K562 (cell line): ENCODE results near the gene ABHD4. TPM values are rescaled to one million over a fixed set of nuclear protein-coding genes. Genes with fewer than 3 reads are reported as not detected.

ENCODE experiments used
- BRD9 ChIP-seq: fragments of 450-650 bp; IDR thresholded peaks from 2 replicates; pipeline ENCODE4 v1.6.1; 2018; ENCODE audit warnings: low read depth; ENCODE audit not compliant: partially characterized antibody
- DPF2 ChIP-seq: fragments of 450-650 bp; IDR thresholded peaks from 2 replicates; pipeline ENCODE4 v1.6.1; 2016
- E2F3 ChIP-seq: fragments of 250-450 bp; sonication (Bioruptor Pico); IDR thresholded peaks from 2 replicates; pipeline ENCODE4 v1.4.0; 2020; ENCODE audit warnings: mild to moderate bottlenecking
- ETV6 ChIP-seq, 3 experiments: fragments of 150-350 bp in 1 of 3; sonication (generic) in 1 of 3; formaldehyde crosslinking in 1 of 3; IDR thresholded peaks; 2 replicates each; pipeline versions ENCODE4 v1.6.1 to v1.8.0; 2014 to 2022; ENCODE audit warnings: borderline replicate concordance in 2 of 3, low read depth in 2 of 3, antibody characterized with exemption in 1 of 3, low read length in 1 of 3, mild to moderate bottlenecking in 1 of 3, missing genetic modification reagents in 1 of 3
- HMBOX1 ChIP-seq: sonication (generic); IDR thresholded peaks from 2 replicates; pipeline ENCODE4 v1.6.1; 2016
- HNRNPUL1 ChIP-seq: fragments of 200-400 bp; formaldehyde crosslinking; IDR thresholded peaks from 2 replicates; pipeline ENCODE4 v1.6.1; 2017; ENCODE audit warnings: low read length
- JUNB ChIP-seq: fragments of 450-650 bp; formaldehyde crosslinking; conservative IDR thresholded peaks from 2 replicates; pipeline ENCODE4 v1.4.0; 2020; ENCODE audit warnings: mild to moderate bottlenecking
- LEF1 ChIP-seq: fragments of 450-650 bp; IDR thresholded peaks from 2 replicates; pipeline ENCODE4 v1.6.1; 2016; ENCODE audit warnings: mild to moderate bottlenecking
- MECOM ChIP-seq: fragments of 250-450 bp; sonication (Bioruptor Pico); IDR thresholded peaks from 2 replicates; pipeline ENCODE4 v1.8.0; 2022; ENCODE audit warnings: inconsistent platforms
- NCOA2 ChIP-seq, 2 experiments: fragments of 450-650 bp; IDR thresholded peaks; 2 replicates each; pipeline ENCODE4 v1.6.1; 2018; ENCODE audit warnings: mild to moderate bottlenecking in 2 of 2, moderate library complexity in 1 of 2; ENCODE audit not compliant: partially characterized antibody in 2 of 2
- POLR2B ChIP-seq: fragments of 450-650 bp; IDR thresholded peaks from 2 replicates; pipeline ENCODE4 v1.6.1; 2018; ENCODE audit warnings: low read depth; ENCODE audit not compliant: partially characterized antibody
- PURB ChIP-seq: sonication (generic); formaldehyde crosslinking; IDR thresholded peaks from 2 replicates; pipeline ENCODE4 v1.9.0; 2021; ENCODE audit warnings: low read depth, mild to moderate bottlenecking, missing genetic modification reagents
- RBM22 ChIP-seq: fragments of 200-400 bp; formaldehyde crosslinking; IDR thresholded peaks from 2 replicates; pipeline ENCODE4 v1.6.1; 2018; ENCODE audit warnings: low read length, low read depth; ENCODE audit not compliant: poor library complexity, severe bottlenecking
- TGIF2 ChIP-seq: sonication (generic); formaldehyde crosslinking; IDR thresholded peaks from 2 replicates; pipeline ENCODE4 v1.8.1; 2022; ENCODE audit warnings: mild to moderate bottlenecking, missing genetic modification reagents, moderate library complexity
- ZNF263 ChIP-seq: sonication (generic); formaldehyde crosslinking; IDR thresholded peaks from 2 replicates; pipeline ENCODE4 v1.8.0; 2022; ENCODE audit warnings: mild to moderate bottlenecking, missing genetic modification reagents, borderline replicate concordance
- ZNF316 ChIP-seq: fragments of 450-650 bp; IDR thresholded peaks from 2 replicates; pipeline ENCODE4 v1.6.1; 2016
- ZNF395 ChIP-seq: fragments of 200-800 bp; sonication (Bioruptor generic); IDR thresholded peaks from 2 replicates; pipeline ENCODE4 v1.6.1; 2017; ENCODE audit warnings: missing genetic modification characterization, missing compliant biosample characterization
- polyA plus RNA-seq, 8 experiments: library from polyadenylated mRNA; depleted of rRNA in 4 of 8; stranded (reverse) in 5 of 8; unstranded in 3 of 8; fragments of >200 nt; fragmentation: Nextera tagmentation in 2 of 8; fragmentation: Illumina TruSeq in 1 of 8; extraction: Ambion mirVana in 2 of 8; extraction: Trizol in 1 of 8; gene quantifications; 2 replicates each; pipeline versions ENCODE4 v1.2.1 to v1.2.3, GENCODE V29; 2011 to 2014; ENCODE audit warnings: inconsistent platforms in 1 of 8, missing spikeins in 1 of 8
- total RNA-seq, 7 experiments: library from RNA; depleted of rRNA in 6 of 7; stranded (reverse); fragments of >200 nt in 6 of 7; fragmentation: Illumina TruSeq in 2 of 7; extraction: Trizol in 2 of 7; gene quantifications; 2 replicates each; pipeline versions ENCODE4 v1.2.1 to v1.2.3, GENCODE V29; 2011 to 2021; ENCODE audit warnings: low replicate concordance in 1 of 7
- TF ChIP-seq, protein P1 (sequence below): sonication (generic); formaldehyde crosslinking; IDR thresholded peaks from 2 replicates; pipeline ENCODE4 v1.8.0; 2023; ENCODE audit warnings: mild to moderate bottlenecking, missing genetic modification reagents
- TF ChIP-seq, protein P2 (sequence below): fragments of 250-450 bp; sonication (Bioruptor Pico); IDR thresholded peaks from 2 replicates; pipeline ENCODE4 v1.4.0; 2020; ENCODE audit warnings: mild to moderate bottlenecking
- TF ChIP-seq, protein P3 (sequence below): sonication (generic); formaldehyde crosslinking; IDR thresholded peaks from 2 replicates; pipeline ENCODE4 v1.8.1; 2023; ENCODE audit warnings: missing genetic modification reagents, mild to moderate bottlenecking, borderline replicate concordance

The ABHD4 gene
- total and polyA plus RNA-seq, 9 of the 15 experiments (the other 6 are each of a cell fraction or from before 2014, with no cell fraction given): 3.6 to 12.0 (median 7.2) TPM

- no peak for TF ChIP-seq LEF1
- TF ChIP-seq ZNF395 (CRISPR knock-in tag): no peak
- no peak for TF ChIP-seq HNRNPUL1
- TF ChIP-seq ETV6 (IDR thresholded peaks at IDR 0.05; ENCODE audit: borderline replicate concordance in 1 of 2, low read depth in 2 of 2, low read length in 1 of 2): no peak
- TF ChIP-seq ETV6 (CRISPR knock-in tag; IDR thresholded peaks at IDR 0.05; ENCODE audit: borderline replicate concordance): no peak
- no peak for TF ChIP-seq BRD9
- TF ChIP-seq MECOM (CRISPR knock-in tag): no peak
- peak; percentile 79 for TF ChIP-seq ZNF316
- TF ChIP-seq HMBOX1: 0 out of 2 replicates have a peak, but pooled peaks have one; percentile 29
- TF ChIP-seq, protein P1, sequence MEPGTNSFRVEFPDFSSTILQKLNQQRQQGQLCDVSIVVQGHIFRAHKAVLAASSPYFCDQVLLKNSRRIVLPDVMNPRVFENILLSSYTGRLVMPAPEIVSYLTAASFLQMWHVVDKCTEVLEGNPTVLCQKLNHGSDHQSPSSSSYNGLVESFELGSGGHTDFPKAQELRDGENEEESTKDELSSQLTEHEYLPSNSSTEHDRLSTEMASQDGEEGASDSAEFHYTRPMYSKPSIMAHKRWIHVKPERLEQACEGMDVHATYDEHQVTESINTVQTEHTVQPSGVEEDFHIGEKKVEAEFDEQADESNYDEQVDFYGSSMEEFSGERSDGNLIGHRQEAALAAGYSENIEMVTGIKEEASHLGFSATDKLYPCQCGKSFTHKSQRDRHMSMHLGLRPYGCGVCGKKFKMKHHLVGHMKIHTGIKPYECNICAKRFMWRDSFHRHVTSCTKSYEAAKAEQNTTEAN (CRISPR knock-in tag): no peak
- no peak for TF ChIP-seq E2F3 (CRISPR knock-in tag)
- TF ChIP-seq, protein P2, sequence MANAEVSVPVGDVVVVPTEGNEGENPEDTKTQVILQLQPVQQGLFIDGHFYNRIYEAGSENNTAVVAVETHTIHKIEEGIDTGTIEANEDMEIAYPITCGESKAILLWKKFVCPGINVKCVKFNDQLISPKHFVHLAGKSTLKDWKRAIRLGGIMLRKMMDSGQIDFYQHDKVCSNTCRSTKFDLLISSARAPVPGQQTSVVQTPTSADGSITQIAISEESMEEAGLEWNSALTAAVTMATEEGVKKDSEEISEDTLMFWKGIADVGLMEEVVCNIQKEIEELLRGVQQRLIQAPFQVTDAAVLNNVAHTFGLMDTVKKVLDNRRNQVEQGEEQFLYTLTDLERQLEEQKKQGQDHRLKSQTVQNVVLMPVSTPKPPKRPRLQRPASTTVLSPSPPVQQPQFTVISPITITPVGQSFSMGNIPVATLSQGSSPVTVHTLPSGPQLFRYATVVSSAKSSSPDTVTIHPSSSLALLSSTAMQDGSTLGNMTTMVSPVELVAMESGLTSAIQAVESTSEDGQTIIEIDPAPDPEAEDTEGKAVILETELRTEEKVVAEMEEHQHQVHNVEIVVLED (CRISPR knock-in tag): no peak
- TF ChIP-seq NCOA2 (IDR thresholded peaks at IDR 0.05; ENCODE audit: partially characterized antibody in 2 of 2): no peak
- no peak for TF ChIP-seq TGIF2 (CRISPR knock-in tag)
- TF ChIP-seq PURB (CRISPR knock-in tag): no peak
- no peak for TF ChIP-seq JUNB (CRISPR knock-in tag)
- TF ChIP-seq RBM22: no peak
- TF ChIP-seq, protein P3, sequence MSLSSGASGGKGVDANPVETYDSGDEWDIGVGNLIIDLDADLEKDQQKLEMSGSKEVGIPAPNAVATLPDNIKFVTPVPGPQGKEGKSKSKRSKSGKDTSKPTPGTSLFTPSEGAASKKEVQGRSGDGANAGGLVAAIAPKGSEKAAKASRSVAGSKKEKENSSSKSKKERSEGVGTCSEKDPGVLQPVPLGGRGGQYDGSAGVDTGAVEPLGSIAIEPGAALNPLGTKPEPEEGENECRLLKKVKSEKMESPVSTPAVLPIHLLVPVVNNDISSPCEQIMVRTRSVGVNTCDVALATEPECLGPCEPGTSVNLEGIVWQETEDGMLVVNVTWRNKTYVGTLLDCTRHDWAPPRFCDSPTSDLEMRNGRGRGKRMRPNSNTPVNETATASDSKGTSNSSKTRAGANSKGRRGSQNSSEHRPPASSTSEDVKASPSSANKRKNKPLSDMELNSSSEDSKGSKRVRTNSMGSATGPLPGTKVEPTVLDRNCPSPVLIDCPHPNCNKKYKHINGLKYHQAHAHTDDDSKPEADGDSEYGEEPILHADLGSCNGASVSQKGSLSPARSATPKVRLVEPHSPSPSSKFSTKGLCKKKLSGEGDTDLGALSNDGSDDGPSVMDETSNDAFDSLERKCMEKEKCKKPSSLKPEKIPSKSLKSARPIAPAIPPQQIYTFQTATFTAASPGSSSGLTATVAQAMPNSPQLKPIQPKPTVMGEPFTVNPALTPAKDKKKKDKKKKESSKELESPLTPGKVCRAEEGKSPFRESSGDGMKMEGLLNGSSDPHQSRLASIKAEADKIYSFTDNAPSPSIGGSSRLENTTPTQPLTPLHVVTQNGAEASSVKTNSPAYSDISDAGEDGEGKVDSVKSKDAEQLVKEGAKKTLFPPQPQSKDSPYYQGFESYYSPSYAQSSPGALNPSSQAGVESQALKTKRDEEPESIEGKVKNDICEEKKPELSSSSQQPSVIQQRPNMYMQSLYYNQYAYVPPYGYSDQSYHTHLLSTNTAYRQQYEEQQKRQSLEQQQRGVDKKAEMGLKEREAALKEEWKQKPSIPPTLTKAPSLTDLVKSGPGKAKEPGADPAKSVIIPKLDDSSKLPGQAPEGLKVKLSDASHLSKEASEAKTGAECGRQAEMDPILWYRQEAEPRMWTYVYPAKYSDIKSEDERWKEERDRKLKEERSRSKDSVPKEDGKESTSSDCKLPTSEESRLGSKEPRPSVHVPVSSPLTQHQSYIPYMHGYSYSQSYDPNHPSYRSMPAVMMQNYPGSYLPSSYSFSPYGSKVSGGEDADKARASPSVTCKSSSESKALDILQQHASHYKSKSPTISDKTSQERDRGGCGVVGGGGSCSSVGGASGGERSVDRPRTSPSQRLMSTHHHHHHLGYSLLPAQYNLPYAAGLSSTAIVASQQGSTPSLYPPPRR (CRISPR knock-in tag): no peak
- no peak for TF ChIP-seq POLR2B
- peak; percentile 44 for TF ChIP-seq DPF2
- TF ChIP-seq ZNF263 (CRISPR knock-in tag): no peak
Observed at GRCh38 chr14:22598896-22599244, 770 bp downstream of the ABHD4 start (continued).
